PC-3 (cell line): Measurements from ENCODE around the gene SLC35E4. TPM values are rescaled to one million over a fixed set of nuclear protein-coding genes. Genes with fewer than 3 reads are reported as not detected.
A peak's percentile ranks its signal among the peaks of the same experiment; 100 is the strongest.

ENCODE experiments used
- ATAC-seq: fragments of 200-7000 bp; cut with Tn5 transposase; 2 replicates; pipeline ENCODE4 v1.9.1; 2020; ENCODE audit warnings: mild to moderate bottlenecking, moderate library complexity
- BruUV-seq: library from RNA; stranded (reverse); fragments of 400-500 nt; replicated peaks from 2 replicates; lab custom pipeline; 2021; lab: Mats Ljungman, UMichigan
- CTCF ChIA-PET: fragments of 300-600 bp; sonication (Branson Sonifier 250); formaldehyde crosslinking; loops from one replicate; lab custom pipeline; 2022; ENCODE audit warnings: antibody characterized with exemption; lab: Charles Lee
- POLR2A ChIA-PET: fragments of 300-600 bp; sonication (Branson Sonifier 250); formaldehyde crosslinking; loops from one replicate; lab custom pipeline; 2022; ENCODE audit warnings: antibody characterized with exemption; ENCODE audit not compliant: unreplicated experiment; lab: Charles Lee
- DNase-seq: peaks from one replicate; pipeline ENCODE4 v3.0.0-alpha.2; 2015
- H2AFZ ChIP-seq: fragments of 300-600 bp; sonication (generic); 2 replicates; pipeline ENCODE4 v1.6.0; 2016; ENCODE audit warnings: antibody characterized with exemption, low read length
- H3F3A ChIP-seq: fragments of 300-600 bp; sonication (generic); one replicate; pipeline ENCODE4 v1.6.0; 2017; ENCODE audit warnings: antibody characterized with exemption, low read length, control low read depth, mild to moderate bottlenecking; ENCODE audit not compliant: unreplicated experiment
- H3K27ac ChIP-seq: fragments of 300-600 bp; sonication (generic); 2 replicates; pipeline ENCODE4 v1.5.1; 2016; ENCODE audit warnings: mild to moderate bottlenecking, low read length
- H3K27me3 ChIP-seq: fragments of 300-600 bp; sonication (generic); 2 replicates; pipeline ENCODE4 v1.6.1; 2016; ENCODE audit warnings: low read length, mixed read lengths
- H3K36me3 ChIP-seq: fragments of 300-600 bp; sonication (generic); 2 replicates; pipeline ENCODE4 v1.6.1; 2016; ENCODE audit warnings: low read depth, mixed run types, low read length, mixed read lengths
- H3K4me1 ChIP-seq: fragments of 300-600 bp; sonication (generic); 2 replicates; pipeline ENCODE4 v1.5.1; 2016; ENCODE audit warnings: low read length; ENCODE audit not compliant: insufficient read depth
- H3K4me2 ChIP-seq: fragments of 300-600 bp; sonication (generic); 2 replicates; pipeline ENCODE4 v1.6.0; 2016; ENCODE audit warnings: low read length
- H3K4me3 ChIP-seq: fragments of 300-600 bp; sonication (generic); 2 replicates; pipeline ENCODE4 v1.5.1; 2016; ENCODE audit warnings: mild to moderate bottlenecking, low read length, mixed read lengths
- H3K79me2 ChIP-seq: fragments of 300-600 bp; sonication (generic); 2 replicates; pipeline ENCODE4 v1.6.1; 2017; ENCODE audit warnings: low read length, mixed read lengths
- H3K9ac ChIP-seq: fragments of 300-600 bp; sonication (generic); 2 replicates; pipeline ENCODE4 v1.6.0; 2016; ENCODE audit warnings: mild to moderate bottlenecking, low read length
- H3K9me2 ChIP-seq: fragments of 300-600 bp; sonication (generic); replicated peaks from 2 replicates; pipeline ENCODE4 v1.6.1; 2016; ENCODE audit warnings: mixed run types, low read length, mixed read lengths
- H3K9me3 ChIP-seq: fragments of 300-600 bp; sonication (generic); 2 replicates; pipeline ENCODE4 v1.6.1; 2016; ENCODE audit warnings: low read length, mixed read lengths
- H4K20me1 ChIP-seq: fragments of 300-600 bp; sonication (generic); 2 replicates; pipeline ENCODE4 v1.6.1; 2016; ENCODE audit warnings: low read length, mixed read lengths
- CTCF ChIP-seq: fragments of 300-600 bp; sonication (generic); conservative IDR thresholded peaks from 2 replicates; pipeline ENCODE4 v1.5.1; 2017; ENCODE audit warnings: antibody characterized with exemption, low read depth, mild to moderate bottlenecking, low read length
- EZH2 ChIP-seq: fragments of 300-600 bp; sonication (generic); IDR thresholded peaks from one replicate; pipeline ENCODE4 v1.6.1; 2017; ENCODE audit warnings: antibody characterized with exemption, mild to moderate bottlenecking, low read length; ENCODE audit not compliant: unreplicated experiment
- EZH2phosphoT487 ChIP-seq: fragments of 300-600 bp; sonication (generic); IDR thresholded peaks from 2 replicates; pipeline ENCODE4 v1.6.1; 2018; ENCODE audit warnings: mild to moderate bottlenecking, antibody characterized with exemption, low read length, borderline replicate concordance
- intact Hi-C: fragments of 100-400 bp; cut with micrococcal nuclease; formaldehyde crosslinking; loops from 2 replicates; pipeline ENCODE4 v1.9.0; 2023
- total RNA-seq: library from RNA; depleted of rRNA; stranded (reverse); fragments of >200 nt; gene quantifications from 2 replicates; pipeline ENCODE4 v1.2.3, GENCODE V29; 2014

Gene SLC35E4
- total RNA-seq, 1 experiment from 2014 or later, result 16.8 TPM

GRCh38 chr22:30607939-30608338 lies 27.6 kb upstream of the SLC35E4 start:
- intact Hi-C loops, result loop anchor here (10.0 kb wide), 1 partner anchor 163 kb away; no protein-coding TSS in a partner anchor
- BruUV-seq, result no TSS peak
- TF ChIP-seq EZH2phosphoT487 (no peak), CTCF (no peak), EZH2 (no peak)
- ATAC-seq (no peak), DNase-seq (no peak)
- Histone ChIP-seq H2AFZ (no peak overlapping the region), H3K4me2 (no peak overlapping the region), H3F3A (no peaks in the 10 kb centered on the region), H3K9me3 (no peaks in the 10 kb centered on the region), H3K9me2 (no peaks in the 10 kb centered on the region), H3K4me1 (peaks cover 34% of the 10 kb centered on the region), H3K27me3 (no peaks in the 10 kb centered on the region), H3K36me3 (no peaks in the 10 kb centered on the region), H3K79me2 (no peaks in the 10 kb centered on the region), H3K4me3 (no peak overlapping the region), H3K27ac (no peak overlapping the region), H3K9ac (no peak overlapping the region), H4K20me1 (no peaks in the 10 kb centered on the region)
- CTCF ChIA-PET, result no interaction called here
- POLR2A ChIA-PET, result no interaction called here

- Histone ChIP-seq H3K79me2 (no peaks in the 10 kb centered on the region), H3F3A (no peaks in the 10 kb centered on the region), H3K4me2 (peak overlapping the region; percentile 62), H3K27me3 (no peaks in the 10 kb centered on the region), H3K36me3 (no peaks in the 10 kb centered on the region), H3K9me3 (no peaks in the 10 kb centered on the region), H3K9me2 (no peaks in the 10 kb centered on the region), H3K4me1 (peaks cover 34% of the 10 kb centered on the region), H3K4me3 (no peak overlapping the region), H4K20me1 (no peaks in the 10 kb centered on the region), H2AFZ (peak overlapping the region; percentile 53), H3K27ac (peak overlapping the region; percentile 65), H3K9ac (peak overlapping the region; percentile 15; the same call in 1 of the 2 replicates)
- TF ChIP-seq CTCF (no peak), EZH2 (no peak), EZH2phosphoT487 (no peak)
- BruUV-seq, result no TSS peak
- peak; percentile 78 for DNase-seq
- peak; percentile 85 for ATAC-seq
- CTCF ChIA-PET, result no interaction called here
- POLR2A ChIA-PET, result interaction anchor here (0.7 kb wide), 1 partner anchor 183 kb away, joined by 3 read pairs; no protein-coding TSS in a partner anchor
- intact Hi-C loops, result loop anchor here (10.0 kb wide), 1 partner anchor 165 kb away; no protein-coding TSS in a partner anchor
These were observed 26.1 kb upstream of the SLC35E4 start for GRCh38 chr22:30609260-30610185.

- BruUV-seq, result no TSS peak
- no peaks in the 10 kb centered on the region for H3K79me2 ChIP-seq
- H3K36me3 ChIP-seq, result no peaks in the 10 kb centered on the region
- no peak for ATAC-seq
- H4K20me1 ChIP-seq, result no peaks in the 10 kb centered on the region
- H3K4me3 ChIP-seq, result no peak overlapping the region
- TF ChIP-seq EZH2 (no peak), CTCF (no peak), EZH2phosphoT487 (no peak)
- peaks cover 34% of the 10 kb centered on the region for H3K4me1 ChIP-seq
- no peaks in the 10 kb centered on the region for H3F3A ChIP-seq
- no peaks in the 10 kb centered on the region for H3K9me2 ChIP-seq
- H3K9me3 ChIP-seq, result no peaks in the 10 kb centered on the region
- no peaks in the 10 kb centered on the region for H3K27me3 ChIP-seq
- no peak overlapping the region for H3K27ac ChIP-seq
- DNase-seq, result no peak
- POLR2A ChIA-PET, result interaction anchor here (0.7 kb wide), 1 partner anchor 184 kb away, joined by 3 read pairs; no protein-coding TSS in a partner anchor
- no peak overlapping the region for H2AFZ ChIP-seq
- no peak overlapping the region for H3K4me2 ChIP-seq
- CTCF ChIA-PET, result no interaction called here
- H3K9ac ChIP-seq, result no peak overlapping the region
- intact Hi-C loops, result no loop called here
These were observed 25.3 kb upstream of the SLC35E4 start for GRCh38 chr22:30610299-30610698.
